ENCODE data around the gene TTR. TPM values are rescaled to one million over a fixed set of nuclear protein-coding genes. Genes with fewer than 3 reads are reported as not detected.
A peak's percentile ranks its signal among the peaks of the same experiment; 100 is the strongest.

TTR gene
- total and polyA plus RNA-seq, 8 donors: 133 to 9,933 (median 372) TPM

GRCh38 chr18:31553800-31554199, 37.9 kb upstream of the TTR start:
- DNase-seq (no peak), FAIRE-seq (no peak), ATAC-seq (no peak)
- WGBS, 2 donors: 21 to 27% methylated on average over 6 of the region's 6 CpGs
- intact Hi-C loops (cut with DNase I): loop anchor here in 2 of 3 donors (5.0 to 10.0 kb wide), 3 partner anchors 161 to 271 kb away; no protein-coding TSS in a partner anchor
- H3K36me3 ChIP-seq: no peaks in the 10 kb centered on the region
- no peaks in the 10 kb centered on the region for H3K27me3 ChIP-seq
- H3K9me3 ChIP-seq: no peaks in the 10 kb centered on the region
- peaks cover 0 to under 1% (median 0%) of the 10 kb centered on the region in 3 donors for H3K4me1 ChIP-seq
- no peak overlapping the region for H3K4me3 ChIP-seq
- TF ChIP-seq, protein P1, sequence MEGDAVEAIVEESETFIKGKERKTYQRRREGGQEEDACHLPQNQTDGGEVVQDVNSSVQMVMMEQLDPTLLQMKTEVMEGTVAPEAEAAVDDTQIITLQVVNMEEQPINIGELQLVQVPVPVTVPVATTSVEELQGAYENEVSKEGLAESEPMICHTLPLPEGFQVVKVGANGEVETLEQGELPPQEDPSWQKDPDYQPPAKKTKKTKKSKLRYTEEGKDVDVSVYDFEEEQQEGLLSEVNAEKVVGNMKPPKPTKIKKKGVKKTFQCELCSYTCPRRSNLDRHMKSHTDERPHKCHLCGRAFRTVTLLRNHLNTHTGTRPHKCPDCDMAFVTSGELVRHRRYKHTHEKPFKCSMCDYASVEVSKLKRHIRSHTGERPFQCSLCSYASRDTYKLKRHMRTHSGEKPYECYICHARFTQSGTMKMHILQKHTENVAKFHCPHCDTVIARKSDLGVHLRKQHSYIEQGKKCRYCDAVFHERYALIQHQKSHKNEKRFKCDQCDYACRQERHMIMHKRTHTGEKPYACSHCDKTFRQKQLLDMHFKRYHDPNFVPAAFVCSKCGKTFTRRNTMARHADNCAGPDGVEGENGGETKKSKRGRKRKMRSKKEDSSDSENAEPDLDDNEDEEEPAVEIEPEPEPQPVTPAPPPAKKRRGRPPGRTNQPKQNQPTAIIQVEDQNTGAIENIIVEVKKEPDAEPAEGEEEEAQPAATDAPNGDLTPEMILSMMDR (IDR thresholded peaks at IDR 0.05): no peak
- no peak overlapping the region for H3K27ac ChIP-seq

DNA sequence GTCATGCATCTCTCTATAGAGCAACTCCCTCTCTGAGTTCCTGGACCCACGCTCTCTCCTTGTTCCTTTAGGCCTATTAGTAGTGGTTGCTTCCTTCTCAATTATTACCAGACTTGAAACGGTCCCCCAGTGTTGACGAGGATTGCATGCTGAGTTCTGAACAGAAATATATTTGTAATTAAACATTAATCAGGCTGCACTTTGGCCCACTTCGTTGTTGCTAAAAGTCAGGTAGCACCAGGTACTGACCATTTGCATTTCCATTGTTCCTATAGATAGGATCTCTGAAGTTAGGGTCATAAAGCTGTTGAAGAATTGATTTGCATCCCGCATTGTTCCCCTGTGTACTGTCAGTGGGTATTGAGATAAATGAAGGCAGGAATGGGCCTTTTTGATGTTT, 36.9 kb upstream of the TTR start:
- no peak overlapping the region for H3K27ac ChIP-seq
- no peaks in the 10 kb centered on the region for H3K4me1 ChIP-seq
- TF ChIP-seq, protein P1 (IDR thresholded peaks at IDR 0.05): no peak
- FAIRE-seq: no peak
- 37 to 44% methylated on average over 5 of the region's 5 CpGs for WGBS, 2 donors
- intact Hi-C loops (cut with DNase I): loop anchor here in 2 of 3 donors (5.0 to 10.0 kb wide), 3 partner anchors 160 to 270 kb away; no protein-coding TSS in a partner anchor
- H3K36me3 ChIP-seq: no peaks in the 10 kb centered on the region
- H3K4me3 ChIP-seq: no peak overlapping the region
- no peak for DNase-seq
- H3K9me3 ChIP-seq: no peaks in the 10 kb centered on the region
- no peaks in the 10 kb centered on the region for H3K27me3 ChIP-seq
- no peak for ATAC-seq

- FAIRE-seq (peak; percentile 96), DNase-seq (peak in 3 of 6 donors; percentile 24 to 57 (median 29)), ATAC-seq (peak; percentile 85 to 98 (median 94))
- intact Hi-C loops (cut with DNase I): loop anchor here in 1 of 3 donors (10.0 kb wide), 2 partner anchors 159 to 269 kb away; no protein-coding TSS in a partner anchor
- 3% methylated on average over 7 of the region's 7 CpGs for WGBS, 2 donors
- no peak overlapping the region for H3K27ac ChIP-seq
- no peaks in the 10 kb centered on the region for H3K36me3 ChIP-seq
- TF ChIP-seq, protein P1 (IDR thresholded peaks at IDR 0.05): peak; percentile 71 to 79 (median 76)
- no peaks in the 10 kb centered on the region for H3K9me3 ChIP-seq
- H3K4me1 ChIP-seq: no peaks in the 10 kb centered on the region
- no peak overlapping the region for H3K4me3 ChIP-seq
- no peaks in the 10 kb centered on the region for H3K27me3 ChIP-seq
These were observed 35.5 kb upstream of the TTR start for GRCh38 chr18:31555971-31556747.

DNA sequence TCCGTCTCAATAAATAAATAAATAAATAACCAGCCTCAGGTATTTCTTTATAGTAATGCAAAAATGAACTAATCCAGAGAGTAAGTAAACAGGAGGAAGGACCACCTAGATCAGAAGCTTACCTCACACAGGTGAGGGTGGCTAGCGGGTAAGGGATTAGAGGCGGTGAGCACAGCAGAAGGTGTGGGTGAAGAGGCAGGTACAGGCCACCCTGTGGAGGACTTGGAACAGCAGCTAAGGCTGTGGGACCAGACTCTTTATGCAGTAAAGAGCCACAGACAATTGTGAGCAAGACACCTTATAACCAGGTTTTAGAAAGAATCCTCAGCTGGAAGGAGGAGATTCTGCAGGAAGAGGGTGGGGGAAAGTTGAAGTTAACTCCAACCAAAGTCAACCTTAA, 34.2 kb upstream of the TTR start:
- no peak for FAIRE-seq
- 93 to 97% methylated on average over 3 of the region's 3 CpGs for WGBS, 2 donors

More for the DNA sequence above, 34.2 kb upstream of the TTR start:
- Histone ChIP-seq H3K27me3 (no peaks in the 10 kb centered on the region), H3K4me1 (no peaks in the 10 kb centered on the region), H3K36me3 (no peaks in the 10 kb centered on the region), H3K9me3 (no peaks in the 10 kb centered on the region), H3K4me3 (no peak overlapping the region), H3K27ac (no peak overlapping the region)
- TF ChIP-seq, protein P1 (IDR thresholded peaks at IDR 0.05): no peak
- ATAC-seq: no peak
- no peak for DNase-seq
- intact Hi-C loops (cut with DNase I): loop anchor here in 1 of 3 donors (10.0 kb wide), 2 partner anchors 157 to 267 kb away; no protein-coding TSS in a partner anchor

Data from pancreas (tissue), 10 donors.